ENCODE measurements around the gene SIGLEC1. TPM values are rescaled to one million over a fixed set of nuclear protein-coding genes. Genes with fewer than 3 reads are reported as not detected.

SIGLEC1 gene
- total and polyA plus RNA-seq, 10 of the 15 experiments (the other 5 are each of a cell fraction or from before 2014, with no cell fraction given) = 0.05 TPM; not detected in 9

GRCh38 chr20:3754276-3754630 is 41.9 kb upstream of the SIGLEC1 start:
- ATAC-seq = no peak
- Histone ChIP-seq H3K4me1 (ENCODE audit: control insufficient read depth, insufficient read depth, low read length) (no peaks in the 10 kb centered on the region), H3K4me3 (no peak overlapping the region), H2AFZ (ENCODE audit: control insufficient read depth, low read depth, low read length) (no peak overlapping the region), H3K27me3 (replicated peaks in 1 of 2; ENCODE audit: control insufficient read depth in 2 of 2, insufficient read depth in 2 of 2, low read length in 1 of 2) (no peaks in the 10 kb centered on the region), H3K4me2 (ENCODE audit: control insufficient read depth, insufficient read depth) (no peak overlapping the region), H3K9ac (ENCODE audit: control insufficient read depth, insufficient read depth, low read length) (no peak overlapping the region), H3K79me2 (ENCODE audit: control insufficient read depth, insufficient read depth, low read length) (no peaks in the 10 kb centered on the region), H4K20me1 (ENCODE audit: control insufficient read depth, insufficient read depth) (no peaks in the 10 kb centered on the region), H3K27ac (ENCODE audit: control insufficient read depth, insufficient read depth) (no peak overlapping the region), H3K9me3 (replicated peaks; ENCODE audit: control insufficient read depth, insufficient read depth, low read length) (no peaks in the 10 kb centered on the region), H3K36me3 (ENCODE audit: control insufficient read depth in 2 of 2, insufficient read depth in 2 of 2, low read length in 1 of 2) (peaks cover 0 to 2% of the 10 kb centered on the region in 2 experiments; a peak in 1 of 4 replicates)
- ChIA-PET CTCF (interaction anchor here (1.3 to 4.1 kb wide), 3 partner anchors 13 to 113 kb away, joined by 3 to 52 read pairs (median 3); partner anchors contain the start of gene ADISSP), POLR2A (no interaction called here), RAD21 (ENCODE audit: unreplicated experiment) (no interaction called here), SMC1A (ENCODE audit: uncharacterized antibody, unreplicated experiment) (no interaction called here)
- no peak for FAIRE-seq
- 90% methylated on average over 16 of the region's 16 CpGs for WGBS (ENCODE audit: insufficient coverage, insufficient replicate concordance, low lambda C conversion rate, missing lambda C conversion rate)
- in situ Hi-C loops (cut with MboI) = no loop called here
- intact Hi-C loops (cut with micrococcal nuclease; ENCODE audit: unreplicated experiment) = no loop called here
- no TSS peak for BruUV-seq (replicated peaks)
- DNase-seq (ENCODE audit: low read depth, low spot score) = no peak
- TF ChIP-seq ZNF592 (IDR thresholded peaks at IDR 0.05) = no peak
- no peak for TF ChIP-seq USF1 (IDR thresholded peaks at IDR 0.05; ENCODE audit: borderline replicate concordance, extremely low read length, insufficient read depth, low read depth, low read length)
- no peak for TF ChIP-seq ELK1 (IDR thresholded peaks at IDR 0.05; ENCODE audit: low read depth, low read length)
- TF ChIP-seq NKRF (conservative IDR thresholded peaks at IDR 0.05) = no peak
- TF ChIP-seq PAX5 (IDR thresholded peaks at IDR 0.05; ENCODE audit: borderline replicate concordance, low read depth, low read length) = no peak
- TF ChIP-seq SRF (IDR thresholded peaks at IDR 0.05; ENCODE audit: low read depth in 2 of 2, low read length in 2 of 2) = no peak
- no peak for TF ChIP-seq CBX5 (IDR thresholded peaks at IDR 0.05; ENCODE audit: low read depth)
- no peak for TF ChIP-seq TBL1XR1 (IDR thresholded peaks at IDR 0.05; ENCODE audit: low read depth, low read length)
- TF ChIP-seq SUPT20H (IDR thresholded peaks at IDR 0.05; ENCODE audit: borderline replicate concordance, control insufficient read depth, low read depth, low read length) = no peak
- no peak for TF ChIP-seq MYC (IDR thresholded peaks at IDR 0.05; ENCODE audit: insufficient read depth, insufficient read length, insufficient replicate concordance, low read length, severe bottlenecking)
- no peak for TF ChIP-seq SIN3A (IDR thresholded peaks at IDR 0.05; ENCODE audit: low read depth, low read length)
- no peak for TF ChIP-seq CEBPZ (IDR thresholded peaks at IDR 0.05; ENCODE audit: low read depth, low read length)
